ENCODE results near the gene OSBPL2. TPM values are rescaled to one million over a fixed set of nuclear protein-coding genes. Genes with fewer than 3 reads are reported as not detected.

The OSBPL2 gene
- total RNA-seq, 2 experiments from 2014 or later: 17.2 to 40.0 TPM

- POLR2A ChIA-PET: interaction anchor here (0.6 kb wide), 1 partner anchor 110 kb away, joined by 3 read pairs; no protein-coding TSS in a partner anchor
- no TSS peak for BruUV-seq (replicated peaks)
- Histone ChIP-seq H3K27ac (ENCODE audit: low read depth, low read length, poor library complexity, severe bottlenecking) (no peak overlapping the region), H3K4me1 (ENCODE audit: insufficient read depth, low read length, poor library complexity, severe bottlenecking) (peaks cover 23% of the 10 kb centered on the region), H3K4me2 (ENCODE audit: low read length) (no peak overlapping the region), H3K36me3 (ENCODE audit: insufficient read depth, low read length) (peaks cover 35% of the 10 kb centered on the region), H3K4me3 (ENCODE audit: low read depth, low read length, poor library complexity, severe bottlenecking) (no peak overlapping the region), H3K9me2 (ENCODE audit: insufficient read depth, low read length) (no peaks in the 10 kb centered on the region), H3K79me2 (ENCODE audit: insufficient read depth, low read depth, low read length) (peaks cover 22% of the 10 kb centered on the region), H3K9me3 (ENCODE audit: low read length) (no peaks in the 10 kb centered on the region), H2AFZ (ENCODE audit: low read length) (no peak overlapping the region), H4K20me1 (ENCODE audit: insufficient read depth, low read length) (no peaks in the 10 kb centered on the region)
- no peak for TF ChIP-seq EZH2phosphoT487 (IDR thresholded peaks at IDR 0.05; ENCODE audit: borderline replicate concordance, low read depth, low read length)
- no peak for TF ChIP-seq CTCF (conservative IDR thresholded peaks at IDR 0.05; ENCODE audit: low read length)
- CTCF ChIA-PET (ENCODE audit: unreplicated experiment): no interaction called here
- no peak for DNase-seq (ENCODE audit: low spot score)
- intact Hi-C loops (cut with micrococcal nuclease; ENCODE audit: unreplicated experiment): no loop called here
These were observed 46.4 kb upstream of the OSBPL2 start for GRCh38 chr20:62191781-62192559.

GRCh38 chr20:62192635-62193034 lies 45.7 kb upstream of the OSBPL2 start:
- ChIA-PET POLR2A (no interaction called here), CTCF (ENCODE audit: unreplicated experiment) (no interaction called here)
- Histone ChIP-seq H2AFZ (ENCODE audit: low read length) (no peak overlapping the region), H3K9me3 (ENCODE audit: low read length) (no peaks in the 10 kb centered on the region), H3K36me3 (ENCODE audit: insufficient read depth, low read length) (peaks cover 41% of the 10 kb centered on the region), H3K4me1 (ENCODE audit: insufficient read depth, low read length, poor library complexity, severe bottlenecking) (peaks cover 23% of the 10 kb centered on the region), H3K4me3 (ENCODE audit: low read depth, low read length, poor library complexity, severe bottlenecking) (no peak overlapping the region), H3K79me2 (ENCODE audit: insufficient read depth, low read depth, low read length) (peaks cover 16% of the 10 kb centered on the region), H3K4me2 (ENCODE audit: low read length) (no peak overlapping the region), H3K27ac (ENCODE audit: low read depth, low read length, poor library complexity, severe bottlenecking) (no peak overlapping the region), H4K20me1 (ENCODE audit: insufficient read depth, low read length) (no peaks in the 10 kb centered on the region), H3K9me2 (ENCODE audit: insufficient read depth, low read length) (no peaks in the 10 kb centered on the region)
- TF ChIP-seq CTCF (conservative IDR thresholded peaks at IDR 0.05; ENCODE audit: low read length) (no peak), EZH2phosphoT487 (IDR thresholded peaks at IDR 0.05; ENCODE audit: borderline replicate concordance, low read depth, low read length) (no peak)
- no TSS peak for BruUV-seq (replicated peaks)
- intact Hi-C loops (cut with micrococcal nuclease; ENCODE audit: unreplicated experiment): no loop called here
- no peak for DNase-seq (ENCODE audit: low spot score)

All from OCI-LY7 (cell line).